WTC11 (cell line): ENCODE measurements around the gene TMEM183A. TPM values are rescaled to one million over a fixed set of nuclear protein-coding genes. Genes with fewer than 3 reads are reported as not detected.

Source experiments
- ATAC-seq: fragments of 200-7000 bp; cut with Tn5 transposase; 2 replicates; pipeline ENCODE4 v1.10.0; 2021; ENCODE audit warnings: mild to moderate bottlenecking, moderate library complexity
- CTCF ChIA-PET: fragments of 300-600 bp; sonication (Branson Sonifier 250); formaldehyde crosslinking; loops from one replicate; lab custom pipeline; 2021; ENCODE audit warnings: antibody characterized with exemption; lab: Charles Lee
- POLR2A ChIA-PET: fragments of 350-600 bp; sonication (Branson Sonifier 250); formaldehyde crosslinking; loops from one replicate; lab custom pipeline; 2021; ENCODE audit warnings: antibody characterized with exemption; lab: Charles Lee
- DNase-seq: peaks from one replicate; pipeline ENCODE4 v3.0.0; 2021; ENCODE audit warnings: low spot score
- H3K27ac Mint-ChIP-seq: 2 replicates; pipeline ENCODE4 v1.8.0; 2021; ENCODE audit warnings: mixed read lengths
- H3K27me3 Mint-ChIP-seq: 2 replicates; pipeline ENCODE4 v1.8.0; 2021; ENCODE audit warnings: low read depth, mild to moderate bottlenecking, moderate library complexity, mixed read lengths
- H3K36me3 Mint-ChIP-seq: 2 replicates; pipeline ENCODE4 v1.8.0; 2021; ENCODE audit warnings: mixed read lengths
- H3K4me1 Mint-ChIP-seq: 2 replicates; pipeline ENCODE4 v1.8.0; 2022; ENCODE audit warnings: mixed read lengths
- H3K4me3 Mint-ChIP-seq: 2 replicates; pipeline ENCODE4 v1.8.0; 2021; ENCODE audit warnings: mild to moderate bottlenecking, moderate library complexity, mixed read lengths
- H3K9me3 Mint-ChIP-seq: 2 replicates; pipeline ENCODE4 v1.8.0; 2021; ENCODE audit warnings: mixed read lengths
- ARID4B ChIP-seq: sonication (generic); formaldehyde crosslinking; IDR thresholded peaks from 2 replicates; pipeline ENCODE4 v1.8.0; 2023; ENCODE audit warnings: missing genetic modification reagents, mild to moderate bottlenecking, borderline replicate concordance
- FOXJ3 ChIP-seq: sonication (generic); formaldehyde crosslinking; IDR thresholded peaks from 2 replicates; pipeline ENCODE4 v1.9.0; 2021; ENCODE audit warnings: missing genetic modification reagents, mild to moderate bottlenecking, borderline replicate concordance
- FOXP1 ChIP-seq: sonication (generic); formaldehyde crosslinking; IDR thresholded peaks from 2 replicates; pipeline ENCODE4 v1.8.0; 2022; ENCODE audit warnings: missing genetic modification reagents, mild to moderate bottlenecking, moderate library complexity, borderline replicate concordance
- GTF2I ChIP-seq: fragments of 250-450 bp; sonication (Bioruptor Pico); conservative IDR thresholded peaks from 2 replicates; pipeline ENCODE4 v1.4.0; 2021; ENCODE audit warnings: mild to moderate bottlenecking
- IRF2 ChIP-seq: sonication (generic); formaldehyde crosslinking; IDR thresholded peaks from 2 replicates; pipeline ENCODE4 v1.8.0; 2022; ENCODE audit warnings: low read depth, missing genetic modification reagents, borderline replicate concordance
- KAT7 ChIP-seq: sonication (generic); formaldehyde crosslinking; IDR thresholded peaks from 2 replicates; pipeline ENCODE4 v1.8.1; 2023; ENCODE audit warnings: missing genetic modification reagents, mild to moderate bottlenecking, borderline replicate concordance
- MXD4 ChIP-seq: fragments of 250-450 bp; sonication (Bioruptor Pico); IDR thresholded peaks from 2 replicates; pipeline ENCODE4 v1.8.0; 2021; ENCODE audit warnings: mild to moderate bottlenecking, moderate library complexity, borderline replicate concordance
- NFATC4 ChIP-seq: fragments of 250-450 bp; sonication (Bioruptor Pico); IDR thresholded peaks from 2 replicates; pipeline ENCODE4 v1.9.0; 2021; ENCODE audit warnings: mild to moderate bottlenecking
- SOX15 ChIP-seq: fragments of 250-450 bp; sonication (Bioruptor Pico); IDR thresholded peaks from 2 replicates; pipeline ENCODE4 v1.9.0; 2021; ENCODE audit warnings: mild to moderate bottlenecking
- SP1 ChIP-seq: sonication (generic); formaldehyde crosslinking; conservative IDR thresholded peaks from 2 replicates; pipeline ENCODE4 v1.8.1; 2022; ENCODE audit warnings: missing genetic modification reagents
- TEAD4 ChIP-seq: sonication (generic); formaldehyde crosslinking; IDR thresholded peaks from 2 replicates; pipeline ENCODE4 v1.8.0; 2022; ENCODE audit warnings: mild to moderate bottlenecking, missing genetic modification reagents
- USF1 ChIP-seq: sonication (generic); formaldehyde crosslinking; IDR thresholded peaks from 2 replicates; pipeline ENCODE4 v1.8.0; 2022; ENCODE audit warnings: mild to moderate bottlenecking, missing genetic modification reagents
- ZNF121 ChIP-seq: sonication (generic); formaldehyde crosslinking; IDR thresholded peaks from 2 replicates; pipeline ENCODE4 v1.8.0; 2023; ENCODE audit warnings: missing genetic modification reagents
- ZNF263 ChIP-seq: sonication (generic); formaldehyde crosslinking; IDR thresholded peaks from 2 replicates; pipeline ENCODE4 v1.8.1; 2022; ENCODE audit warnings: low read depth, mild to moderate bottlenecking, moderate library complexity, missing genetic modification reagents
- ZNF317 ChIP-seq: sonication (generic); formaldehyde crosslinking; IDR thresholded peaks from 2 replicates; pipeline ENCODE4 v1.8.1; 2023; ENCODE audit warnings: low read depth, mild to moderate bottlenecking, moderate library complexity, missing genetic modification reagents, borderline replicate concordance
- ZNF396 ChIP-seq: fragments of 250-450 bp; sonication (Bioruptor Pico); IDR thresholded peaks from 2 replicates; pipeline ENCODE4 v1.8.0; 2021; ENCODE audit warnings: mild to moderate bottlenecking, moderate library complexity, borderline replicate concordance
- ZNF423 ChIP-seq: fragments of 250-450 bp; sonication (Bioruptor Pico); IDR thresholded peaks from 2 replicates; pipeline ENCODE4 v2.1.2; 2022; ENCODE audit warnings: mild to moderate bottlenecking, moderate library complexity
- total RNA-seq: library from RNA; stranded (reverse); gene quantifications from 3 replicates; pipeline ENCODE4 v1.2.3, GENCODE V29; 2021
- TF ChIP-seq, protein P1 (sequence below): fragments of 250-450 bp; sonication (Bioruptor Pico); IDR thresholded peaks from 2 replicates; pipeline ENCODE4 v1.9.0; 2021; ENCODE audit warnings: mild to moderate bottlenecking, borderline replicate concordance
- TF ChIP-seq, protein P2 (sequence below): sonication (generic); formaldehyde crosslinking; IDR thresholded peaks from 2 replicates; pipeline ENCODE4 v1.8.1; 2022; ENCODE audit warnings: missing genetic modification reagents, borderline replicate concordance
- TF ChIP-seq, protein P3 (sequence below): fragments of 250-450 bp; sonication (Bioruptor Pico); IDR thresholded peaks from 2 replicates; pipeline ENCODE4 v1.9.0; 2021; ENCODE audit warnings: moderate library complexity, mild to moderate bottlenecking, inconsistent platforms, borderline replicate concordance
- TF ChIP-seq, protein P4 (sequence below): sonication (generic); formaldehyde crosslinking; IDR thresholded peaks from 2 replicates; pipeline ENCODE4 v1.8.1; 2022; ENCODE audit warnings: low read depth, missing genetic modification reagents, borderline replicate concordance

Gene TMEM183A
- total RNA-seq, 1 experiment from 2014 or later, result 108 TPM

- TF ChIP-seq, protein P1, sequence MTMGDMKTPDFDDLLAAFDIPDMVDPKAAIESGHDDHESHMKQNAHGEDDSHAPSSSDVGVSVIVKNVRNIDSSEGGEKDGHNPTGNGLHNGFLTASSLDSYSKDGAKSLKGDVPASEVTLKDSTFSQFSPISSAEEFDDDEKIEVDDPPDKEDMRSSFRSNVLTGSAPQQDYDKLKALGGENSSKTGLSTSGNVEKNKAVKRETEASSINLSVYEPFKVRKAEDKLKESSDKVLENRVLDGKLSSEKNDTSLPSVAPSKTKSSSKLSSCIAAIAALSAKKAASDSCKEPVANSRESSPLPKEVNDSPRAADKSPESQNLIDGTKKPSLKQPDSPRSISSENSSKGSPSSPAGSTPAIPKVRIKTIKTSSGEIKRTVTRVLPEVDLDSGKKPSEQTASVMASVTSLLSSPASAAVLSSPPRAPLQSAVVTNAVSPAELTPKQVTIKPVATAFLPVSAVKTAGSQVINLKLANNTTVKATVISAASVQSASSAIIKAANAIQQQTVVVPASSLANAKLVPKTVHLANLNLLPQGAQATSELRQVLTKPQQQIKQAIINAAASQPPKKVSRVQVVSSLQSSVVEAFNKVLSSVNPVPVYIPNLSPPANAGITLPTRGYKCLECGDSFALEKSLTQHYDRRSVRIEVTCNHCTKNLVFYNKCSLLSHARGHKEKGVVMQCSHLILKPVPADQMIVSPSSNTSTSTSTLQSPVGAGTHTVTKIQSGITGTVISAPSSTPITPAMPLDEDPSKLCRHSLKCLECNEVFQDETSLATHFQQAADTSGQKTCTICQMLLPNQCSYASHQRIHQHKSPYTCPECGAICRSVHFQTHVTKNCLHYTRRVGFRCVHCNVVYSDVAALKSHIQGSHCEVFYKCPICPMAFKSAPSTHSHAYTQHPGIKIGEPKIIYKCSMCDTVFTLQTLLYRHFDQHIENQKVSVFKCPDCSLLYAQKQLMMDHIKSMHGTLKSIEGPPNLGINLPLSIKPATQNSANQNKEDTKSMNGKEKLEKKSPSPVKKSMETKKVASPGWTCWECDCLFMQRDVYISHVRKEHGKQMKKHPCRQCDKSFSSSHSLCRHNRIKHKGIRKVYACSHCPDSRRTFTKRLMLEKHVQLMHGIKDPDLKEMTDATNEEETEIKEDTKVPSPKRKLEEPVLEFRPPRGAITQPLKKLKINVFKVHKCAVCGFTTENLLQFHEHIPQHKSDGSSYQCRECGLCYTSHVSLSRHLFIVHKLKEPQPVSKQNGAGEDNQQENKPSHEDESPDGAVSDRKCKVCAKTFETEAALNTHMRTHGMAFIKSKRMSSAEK (CRISPR knock-in tag), result no peak
- no peak; the same call in 1 of the 2 replicates for TF ChIP-seq ZNF423 (CRISPR knock-in tag)
- no peak for TF ChIP-seq MXD4
- peak; percentile 99 for TF ChIP-seq SP1
- TF ChIP-seq KAT7, result peak; percentile 68; the same call in 1 of the 2 replicates
- TF ChIP-seq, protein P2, sequence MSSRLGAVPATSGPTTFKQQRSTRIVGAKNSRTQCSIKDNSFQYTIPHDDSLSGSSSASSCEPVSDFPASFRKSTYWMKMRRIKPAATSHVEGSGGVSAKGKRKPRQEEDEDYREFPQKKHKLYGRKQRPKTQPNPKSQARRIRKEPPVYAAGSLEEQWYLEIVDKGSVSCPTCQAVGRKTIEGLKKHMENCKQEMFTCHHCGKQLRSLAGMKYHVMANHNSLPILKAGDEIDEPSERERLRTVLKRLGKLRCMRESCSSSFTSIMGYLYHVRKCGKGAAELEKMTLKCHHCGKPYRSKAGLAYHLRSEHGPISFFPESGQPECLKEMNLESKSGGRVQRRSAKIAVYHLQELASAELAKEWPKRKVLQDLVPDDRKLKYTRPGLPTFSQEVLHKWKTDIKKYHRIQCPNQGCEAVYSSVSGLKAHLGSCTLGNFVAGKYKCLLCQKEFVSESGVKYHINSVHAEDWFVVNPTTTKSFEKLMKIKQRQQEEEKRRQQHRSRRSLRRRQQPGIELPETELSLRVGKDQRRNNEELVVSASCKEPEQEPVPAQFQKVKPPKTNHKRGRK (CRISPR knock-in tag), result no peak
- no peak for TF ChIP-seq IRF2
- 0 out of 2 replicates have a peak, but pooled peaks have one; percentile 32 for TF ChIP-seq ZNF121 (CRISPR knock-in tag)
- peak; percentile 95 for TF ChIP-seq USF1 (CRISPR knock-in tag)
- peak; percentile 81 for TF ChIP-seq TEAD4
- TF ChIP-seq, protein P3, sequence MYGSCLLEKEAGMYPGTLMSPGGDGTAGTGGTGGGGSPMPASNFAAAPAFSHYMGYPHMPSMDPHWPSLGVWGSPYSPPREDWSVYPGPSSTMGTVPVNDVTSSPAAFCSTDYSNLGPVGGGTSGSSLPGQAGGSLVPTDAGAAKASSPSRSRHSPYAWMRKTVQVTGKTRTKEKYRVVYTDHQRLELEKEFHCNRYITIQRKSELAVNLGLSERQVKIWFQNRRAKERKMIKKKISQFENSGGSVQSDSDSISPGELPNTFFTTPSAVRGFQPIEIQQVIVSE (CRISPR knock-in tag), result no peak
- TF ChIP-seq GTF2I, result no peak
Measured at GRCh38 chr1:203026031-203026665, 19.0 kb downstream of the TMEM183A start, which contains the start of gene PPFIA4 (continued).

- ATAC-seq (peak; percentile 65), DNase-seq (peak; percentile 29)
- CTCF ChIA-PET, result interaction anchor here (0.6 to 8.3 kb wide), 15 partner anchors 8 to 315 kb away, joined by 3 to 89 read pairs (median 6); partner anchors contain the start of gene ADORA1
- POLR2A ChIA-PET, result interaction anchor here (0.9 kb wide), 1 partner anchor 13 kb away, joined by 3 read pairs; no protein-coding TSS in a partner anchor
- H3K27me3 Mint-ChIP-seq, result peaks cover 29% of the 10 kb centered on the region
- peaks cover 15% of the 10 kb centered on the region for H3K4me1 Mint-ChIP-seq
- peaks cover 30% of the 10 kb centered on the region for H3K36me3 Mint-ChIP-seq
- peaks cover 9% of the 10 kb centered on the region for H3K9me3 Mint-ChIP-seq
- peak overlapping the region; percentile 77 for H3K4me3 Mint-ChIP-seq
- H3K27ac Mint-ChIP-seq, result no peak overlapping the region
- TF ChIP-seq NFATC4 (no peak), FOXJ3 (CRISPR knock-in tag) (no peak), SOX15 (CRISPR knock-in tag) (no peak), ZNF263 (CRISPR knock-in tag) (no peak), SP1 (no peak), ZNF317 (CRISPR knock-in tag) (no peak), ZNF396 (CRISPR knock-in tag) (no peak), ARID4B (CRISPR knock-in tag) (0 out of 2 replicates have a peak, but pooled peaks have one; percentile 15), FOXP1 (0 out of 2 replicates have a peak, but pooled peaks have one; percentile 6)
- TF ChIP-seq, protein P4, sequence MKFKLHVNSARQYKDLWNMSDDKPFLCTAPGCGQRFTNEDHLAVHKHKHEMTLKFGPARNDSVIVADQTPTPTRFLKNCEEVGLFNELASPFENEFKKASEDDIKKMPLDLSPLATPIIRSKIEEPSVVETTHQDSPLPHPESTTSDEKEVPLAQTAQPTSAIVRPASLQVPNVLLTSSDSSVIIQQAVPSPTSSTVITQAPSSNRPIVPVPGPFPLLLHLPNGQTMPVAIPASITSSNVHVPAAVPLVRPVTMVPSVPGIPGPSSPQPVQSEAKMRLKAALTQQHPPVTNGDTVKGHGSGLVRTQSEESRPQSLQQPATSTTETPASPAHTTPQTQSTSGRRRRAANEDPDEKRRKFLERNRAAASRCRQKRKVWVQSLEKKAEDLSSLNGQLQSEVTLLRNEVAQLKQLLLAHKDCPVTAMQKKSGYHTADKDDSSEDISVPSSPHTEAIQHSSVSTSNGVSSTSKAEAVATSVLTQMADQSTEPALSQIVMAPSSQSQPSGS, result no peak
Measured at GRCh38 chr1:203026666-203027663, 19.8 kb downstream of the TMEM183A start.
